MCF 10A (cell line): Measurements from ENCODE around the gene RAMP1. TPM values are rescaled to one million over a fixed set of nuclear protein-coding genes. Genes with fewer than 3 reads are reported as not detected.

ENCODE experiments used
- BruUV-seq: library from RNA; stranded (reverse); fragments of 400-500 nt; replicated peaks from 2 replicates; lab custom pipeline; 2021; lab: Mats Ljungman, UMichigan
- CTCF ChIA-PET: fragments of 300-600 bp; sonication (Branson Sonifier 250); formaldehyde crosslinking; extraction: SDS; loops from one replicate; lab custom pipeline; 2021; ENCODE audit warnings: antibody characterized with exemption, inconsistent platforms; lab: Yijun Ruan, JAX
- POLR2A ChIA-PET: fragments of 300-600, 350-650 bp; sonication (Branson Sonifier 250); formaldehyde crosslinking; extraction: SDS; loops from one replicate; lab custom pipeline; 2020; ENCODE audit warnings: antibody characterized with exemption, inconsistent platforms; lab: Yijun Ruan, JAX
- DNase-seq: peaks from one replicate; pipeline ENCODE4 v3.0.0-alpha.2; 2018; ENCODE audit not compliant: unreplicated experiment
- H3K27ac Mint-ChIP-seq: one replicate; pipeline ENCODE4 v1.8.0; 2022; ENCODE audit warnings: mild to moderate bottlenecking, low read depth, mixed read lengths; ENCODE audit not compliant: unreplicated experiment
- H3K27me3 Mint-ChIP-seq: one replicate; pipeline ENCODE4 v1.8.0; 2022; ENCODE audit warnings: mixed read lengths; ENCODE audit not compliant: insufficient read depth, unreplicated experiment
- H3K36me3 Mint-ChIP-seq: one replicate; pipeline ENCODE4 v1.8.0; 2022; ENCODE audit warnings: mild to moderate bottlenecking, moderate library complexity, mixed read lengths; ENCODE audit not compliant: insufficient read depth, unreplicated experiment
- H3K4me1 Mint-ChIP-seq: one replicate; pipeline ENCODE4 v1.8.0; 2022; ENCODE audit warnings: mixed read lengths; ENCODE audit not compliant: insufficient read depth, unreplicated experiment
- H3K4me3 Mint-ChIP-seq: one replicate; pipeline ENCODE4 v1.8.0; 2022; ENCODE audit warnings: mild to moderate bottlenecking, moderate library complexity, mixed read lengths; ENCODE audit not compliant: unreplicated experiment
- H3K9me3 Mint-ChIP-seq: one replicate; pipeline ENCODE4 v1.8.0; 2022; ENCODE audit warnings: mixed read lengths; ENCODE audit not compliant: unreplicated experiment
- intact Hi-C: fragments of 100-400 bp; cut with micrococcal nuclease; formaldehyde crosslinking; loops from 2 replicates; pipeline ENCODE4 v1.14.1; 2022
- total RNA-seq: library from RNA; stranded (reverse); gene quantifications from 2 replicates; pipeline ENCODE4 v1.2.3, GENCODE V29; 2022
- TF ChIP-seq, protein P1 (sequence below): fragments of 200-600 bp; IDR thresholded peaks from one replicate; pipeline ENCODE4 v1.8.0; 2022; ENCODE audit warnings: antibody characterized with exemption, mild to moderate bottlenecking; ENCODE audit not compliant: unreplicated experiment

Gene RAMP1
- total RNA-seq, 1 experiment from 2014 or later = 11.2 TPM

DNA sequence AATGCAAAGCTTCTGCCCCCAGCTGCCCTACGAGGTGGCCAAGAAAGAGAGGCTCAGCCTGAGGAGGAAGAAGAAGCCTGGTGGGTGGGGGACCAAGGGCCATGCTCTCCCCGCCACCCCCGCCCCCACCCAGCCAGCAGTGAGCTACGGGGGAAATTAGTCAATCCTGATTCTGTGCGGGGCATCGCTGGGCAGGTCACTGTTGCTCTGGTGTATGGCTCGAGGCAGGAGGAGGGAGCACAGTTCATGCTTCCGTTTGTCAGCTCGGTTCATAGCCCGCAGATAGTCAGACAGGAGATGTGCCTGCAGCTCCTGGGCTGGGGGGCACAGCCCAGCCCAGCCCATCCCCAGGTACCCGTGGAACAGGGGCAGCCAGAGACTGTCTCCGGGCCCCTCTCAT is 17.1 kb downstream of the RAMP1 start:
- ChIA-PET POLR2A (interaction anchor here (0.7 to 4.7 kb wide), 6 partner anchors 16 to 326 kb away, joined by 3 to 53 read pairs (median 4); no protein-coding TSS in a partner anchor), CTCF (interaction anchor here (1.0 kb wide), 1 partner anchor 46 kb away, joined by 4 read pairs; no protein-coding TSS in a partner anchor)
- Mint-ChIP-seq H3K4me1 (peaks cover 49% of the 10 kb centered on the region), H3K9me3 (no peaks in the 10 kb centered on the region), H3K4me3 (no peak overlapping the region), H3K27me3 (no peaks in the 10 kb centered on the region), H3K36me3 (no peaks in the 10 kb centered on the region), H3K27ac (peak overlapping the region; percentile 81)
- peak; percentile 25 for DNase-seq
- intact Hi-C loops = no loop called here
- no TSS peak for BruUV-seq
- TF ChIP-seq, protein P1, sequence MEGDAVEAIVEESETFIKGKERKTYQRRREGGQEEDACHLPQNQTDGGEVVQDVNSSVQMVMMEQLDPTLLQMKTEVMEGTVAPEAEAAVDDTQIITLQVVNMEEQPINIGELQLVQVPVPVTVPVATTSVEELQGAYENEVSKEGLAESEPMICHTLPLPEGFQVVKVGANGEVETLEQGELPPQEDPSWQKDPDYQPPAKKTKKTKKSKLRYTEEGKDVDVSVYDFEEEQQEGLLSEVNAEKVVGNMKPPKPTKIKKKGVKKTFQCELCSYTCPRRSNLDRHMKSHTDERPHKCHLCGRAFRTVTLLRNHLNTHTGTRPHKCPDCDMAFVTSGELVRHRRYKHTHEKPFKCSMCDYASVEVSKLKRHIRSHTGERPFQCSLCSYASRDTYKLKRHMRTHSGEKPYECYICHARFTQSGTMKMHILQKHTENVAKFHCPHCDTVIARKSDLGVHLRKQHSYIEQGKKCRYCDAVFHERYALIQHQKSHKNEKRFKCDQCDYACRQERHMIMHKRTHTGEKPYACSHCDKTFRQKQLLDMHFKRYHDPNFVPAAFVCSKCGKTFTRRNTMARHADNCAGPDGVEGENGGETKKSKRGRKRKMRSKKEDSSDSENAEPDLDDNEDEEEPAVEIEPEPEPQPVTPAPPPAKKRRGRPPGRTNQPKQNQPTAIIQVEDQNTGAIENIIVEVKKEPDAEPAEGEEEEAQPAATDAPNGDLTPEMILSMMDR = no peak

DNA sequence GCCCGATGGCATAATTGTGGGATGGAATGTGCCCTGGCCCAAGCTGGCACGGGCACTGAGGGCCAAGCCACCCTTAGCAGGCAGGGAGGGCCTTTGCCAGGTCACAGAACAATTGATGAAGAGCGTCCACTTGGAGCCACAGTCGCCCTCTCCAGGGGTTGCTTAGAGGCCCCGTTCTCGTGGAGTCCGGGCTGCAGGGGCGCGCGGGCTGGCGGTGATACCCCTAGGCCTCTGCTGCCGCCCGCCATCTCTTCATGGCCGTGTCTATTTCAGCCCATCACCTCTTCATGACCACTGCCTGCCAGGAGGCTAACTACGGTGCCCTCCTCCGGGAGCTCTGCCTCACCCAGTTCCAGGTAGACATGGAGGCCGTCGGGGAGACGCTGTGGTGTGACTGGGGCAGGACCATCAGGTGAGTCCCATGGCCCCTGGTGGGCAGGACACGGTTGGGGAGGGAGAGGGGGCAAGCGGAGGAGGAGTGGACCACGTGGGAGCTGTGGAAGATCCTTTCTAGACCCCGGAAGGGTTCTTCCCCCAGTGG is 17.6 kb downstream of the RAMP1 start:
- BruUV-seq = no TSS peak
- intact Hi-C loops = no loop called here
- Mint-ChIP-seq H3K27me3 (no peaks in the 10 kb centered on the region), H3K4me3 (no peak overlapping the region), H3K9me3 (no peaks in the 10 kb centered on the region), H3K27ac (peak overlapping the region; percentile 81), H3K4me1 (peaks cover 49% of the 10 kb centered on the region), H3K36me3 (no peaks in the 10 kb centered on the region)
- CTCF ChIA-PET = interaction anchor here (1.0 kb wide), 1 partner anchor 46 kb away, joined by 4 read pairs; no protein-coding TSS in a partner anchor
- POLR2A ChIA-PET = interaction anchor here (0.7 to 4.7 kb wide), 6 partner anchors 15 to 325 kb away, joined by 3 to 53 read pairs (median 3); no protein-coding TSS in a partner anchor
- no peak for DNase-seq
- TF ChIP-seq, protein P1 = no peak

DNA sequence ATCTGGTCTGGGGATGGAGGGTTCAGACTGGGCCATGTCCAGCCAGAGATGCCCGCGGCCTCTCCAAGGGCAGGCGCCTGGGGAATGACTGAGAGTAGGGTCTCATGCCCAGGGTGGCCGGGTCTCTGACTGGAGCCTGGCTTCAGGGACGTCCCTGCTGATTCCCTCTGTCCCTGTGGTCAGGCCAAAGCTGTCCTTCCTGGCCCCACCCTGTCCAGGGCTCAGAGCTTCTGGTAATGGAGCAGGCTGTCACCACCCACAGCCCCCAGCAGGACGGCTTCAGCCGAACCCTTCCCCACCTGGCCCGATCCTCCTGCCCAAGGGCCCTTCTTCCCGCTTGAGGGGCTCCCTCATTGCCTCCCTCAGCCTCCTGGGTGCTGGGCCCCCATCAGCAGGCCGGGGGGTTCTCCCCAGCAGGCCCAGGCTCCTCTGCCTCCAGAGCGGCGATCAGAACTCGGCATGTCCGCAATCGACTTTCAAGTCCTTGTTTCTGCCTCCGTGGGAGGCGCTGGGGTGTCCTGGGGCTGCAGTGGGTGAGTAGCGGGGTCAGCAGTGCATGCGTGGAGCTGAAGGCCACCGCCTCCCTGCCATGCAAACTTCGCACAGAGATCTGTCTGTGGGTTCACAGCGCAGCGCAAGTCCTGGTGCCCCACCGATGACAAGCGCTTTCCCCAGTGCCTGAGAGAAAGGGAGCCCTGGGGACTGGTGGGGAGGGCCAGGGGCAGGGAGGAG is 18.3 kb downstream of the RAMP1 start:
- no peak for DNase-seq
- ChIA-PET POLR2A (interaction anchor here (0.7 to 0.9 kb wide), 2 partner anchors 91 to 184 kb away, joined by 3 read pairs; no protein-coding TSS in a partner anchor), CTCF (no interaction called here)
- peaks cover 49% of the 10 kb centered on the region for H3K4me1 Mint-ChIP-seq
- no peaks in the 10 kb centered on the region for H3K9me3 Mint-ChIP-seq
- no peaks in the 10 kb centered on the region for H3K36me3 Mint-ChIP-seq
- no TSS peak for BruUV-seq
- intact Hi-C loops = no loop called here
- H3K4me3 Mint-ChIP-seq = no peak overlapping the region
- TF ChIP-seq, protein P1 = no peak
- H3K27me3 Mint-ChIP-seq = no peaks in the 10 kb centered on the region
- peak overlapping the region; percentile 96 for H3K27ac Mint-ChIP-seq
